Esophagus muscularis mucosa (tissue), 4 donors: ENCODE data around the gene RSBN1L.

Source experiments
- EP300 ChIP-seq: sonication (generic); formaldehyde crosslinking; IDR thresholded peaks from one replicate; pipeline ENCODE4 v1.6.1; 2017; ENCODE audit warnings: antibody characterized with exemption
- POLR2A ChIP-seq: fragments of 450-650 bp; IDR thresholded peaks from one replicate; pipeline ENCODE4 v1.6.1; 2017; ENCODE audit warnings: antibody characterized with exemption, moderate library complexity, mild to moderate bottlenecking, low read depth
- POLR2AphosphoS5 ChIP-seq, 2 donors: sonication (generic); formaldehyde crosslinking; IDR thresholded peaks; one replicate each; pipeline ENCODE4 v1.6.1; 2017; ENCODE audit warnings: antibody characterized with exemption in 2 of 2
- TF ChIP-seq, protein P1 (sequence below), 3 experiments: fragments of 200-600 bp in 2 of 3; fragments of 450-650 bp in 1 of 3; sonication (generic) in 2 of 3; IDR thresholded peaks; one replicate each; pipeline ENCODE4 v1.5.1; 2017 to 2019; ENCODE audit warnings: antibody characterized with exemption in 3 of 3, mild to moderate bottlenecking in 2 of 3, moderate library complexity in 1 of 3

DNA sequence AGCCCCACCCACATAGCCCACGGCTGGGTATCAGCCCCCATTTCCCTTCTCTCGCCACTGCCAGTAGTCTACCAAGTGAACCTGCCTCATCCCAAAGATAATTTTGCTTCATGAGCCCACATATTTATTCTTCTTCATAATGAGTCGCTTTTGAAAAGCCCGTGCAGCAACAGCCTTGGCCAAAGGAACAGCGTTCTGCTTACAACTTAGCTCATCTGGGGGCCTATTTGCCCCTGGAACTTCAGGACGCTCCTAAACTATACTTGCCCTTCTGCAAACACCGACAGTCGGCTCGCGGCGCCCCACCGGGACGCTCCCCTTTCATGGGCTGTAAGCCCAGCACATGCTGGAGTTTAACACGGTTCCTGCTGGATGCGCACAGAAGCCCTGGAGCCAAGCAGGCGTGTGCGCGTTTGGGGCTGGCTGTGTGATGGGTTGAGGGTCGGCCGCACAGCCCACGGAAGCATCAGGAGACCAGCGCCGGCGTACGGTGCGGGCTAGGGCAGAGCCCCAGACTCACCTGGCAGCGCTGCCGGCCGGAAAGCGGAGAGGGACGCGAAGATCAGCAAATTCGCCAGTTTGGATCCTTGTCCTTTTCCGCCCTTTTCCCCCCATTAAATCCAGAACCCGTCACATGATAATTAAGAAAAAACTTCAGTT lies 101.6 kb downstream of the RSBN1L start:
- TF ChIP-seq, protein P1, sequence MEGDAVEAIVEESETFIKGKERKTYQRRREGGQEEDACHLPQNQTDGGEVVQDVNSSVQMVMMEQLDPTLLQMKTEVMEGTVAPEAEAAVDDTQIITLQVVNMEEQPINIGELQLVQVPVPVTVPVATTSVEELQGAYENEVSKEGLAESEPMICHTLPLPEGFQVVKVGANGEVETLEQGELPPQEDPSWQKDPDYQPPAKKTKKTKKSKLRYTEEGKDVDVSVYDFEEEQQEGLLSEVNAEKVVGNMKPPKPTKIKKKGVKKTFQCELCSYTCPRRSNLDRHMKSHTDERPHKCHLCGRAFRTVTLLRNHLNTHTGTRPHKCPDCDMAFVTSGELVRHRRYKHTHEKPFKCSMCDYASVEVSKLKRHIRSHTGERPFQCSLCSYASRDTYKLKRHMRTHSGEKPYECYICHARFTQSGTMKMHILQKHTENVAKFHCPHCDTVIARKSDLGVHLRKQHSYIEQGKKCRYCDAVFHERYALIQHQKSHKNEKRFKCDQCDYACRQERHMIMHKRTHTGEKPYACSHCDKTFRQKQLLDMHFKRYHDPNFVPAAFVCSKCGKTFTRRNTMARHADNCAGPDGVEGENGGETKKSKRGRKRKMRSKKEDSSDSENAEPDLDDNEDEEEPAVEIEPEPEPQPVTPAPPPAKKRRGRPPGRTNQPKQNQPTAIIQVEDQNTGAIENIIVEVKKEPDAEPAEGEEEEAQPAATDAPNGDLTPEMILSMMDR (IDR thresholded peaks at IDR 0.05): no peak
- TF ChIP-seq POLR2AphosphoS5 (IDR thresholded peaks at IDR 0.05): no peak
- TF ChIP-seq EP300: no peak
- TF ChIP-seq POLR2A: no peak
